GM10266 (cell line): Measurements from ENCODE around the gene TOMM40L.
"Not testable (repeated sequence)": the region's sequence is repeated elsewhere in the genome, so short reads cannot be mapped to it uniquely, and the experiment has no call there.

Source experiments
- DNase-seq: peaks from one replicate; pipeline ENCODE4 v3.0.0; 2012; ENCODE audit errors: extremely low spot score
- CTCF ChIP-seq: IDR thresholded peaks from 2 replicates; pipeline ENCODE4 v1.5.1; 2012; ENCODE audit warnings: mild to moderate bottlenecking, low read depth; ENCODE audit not compliant: control insufficient read depth, insufficient read depth; ENCODE audit errors: missing control alignments

TOMM40L gene

DNA sequence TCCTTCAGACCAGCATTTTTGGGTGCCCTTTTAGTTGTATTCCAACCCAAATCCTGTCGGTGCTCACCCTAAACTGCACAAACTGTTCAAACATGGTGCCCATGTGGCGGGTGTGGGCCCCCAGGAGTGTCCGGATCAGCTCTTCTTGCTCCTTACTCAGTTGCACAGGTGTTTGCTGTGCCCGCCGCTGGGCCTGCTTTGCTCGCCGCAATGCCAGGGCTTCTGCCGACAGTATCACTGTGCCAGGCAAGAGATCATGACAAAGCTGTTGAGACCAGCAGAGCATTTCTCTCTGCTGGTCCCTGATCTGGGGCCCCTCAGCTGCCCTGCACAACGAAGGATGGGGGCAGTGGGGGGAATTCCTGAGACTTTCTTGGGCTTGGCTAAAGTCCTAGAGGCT lies 7.2 kb downstream of the TOMM40L start:
- no peak for TF ChIP-seq CTCF
- DNase-seq = no peak

DNA sequence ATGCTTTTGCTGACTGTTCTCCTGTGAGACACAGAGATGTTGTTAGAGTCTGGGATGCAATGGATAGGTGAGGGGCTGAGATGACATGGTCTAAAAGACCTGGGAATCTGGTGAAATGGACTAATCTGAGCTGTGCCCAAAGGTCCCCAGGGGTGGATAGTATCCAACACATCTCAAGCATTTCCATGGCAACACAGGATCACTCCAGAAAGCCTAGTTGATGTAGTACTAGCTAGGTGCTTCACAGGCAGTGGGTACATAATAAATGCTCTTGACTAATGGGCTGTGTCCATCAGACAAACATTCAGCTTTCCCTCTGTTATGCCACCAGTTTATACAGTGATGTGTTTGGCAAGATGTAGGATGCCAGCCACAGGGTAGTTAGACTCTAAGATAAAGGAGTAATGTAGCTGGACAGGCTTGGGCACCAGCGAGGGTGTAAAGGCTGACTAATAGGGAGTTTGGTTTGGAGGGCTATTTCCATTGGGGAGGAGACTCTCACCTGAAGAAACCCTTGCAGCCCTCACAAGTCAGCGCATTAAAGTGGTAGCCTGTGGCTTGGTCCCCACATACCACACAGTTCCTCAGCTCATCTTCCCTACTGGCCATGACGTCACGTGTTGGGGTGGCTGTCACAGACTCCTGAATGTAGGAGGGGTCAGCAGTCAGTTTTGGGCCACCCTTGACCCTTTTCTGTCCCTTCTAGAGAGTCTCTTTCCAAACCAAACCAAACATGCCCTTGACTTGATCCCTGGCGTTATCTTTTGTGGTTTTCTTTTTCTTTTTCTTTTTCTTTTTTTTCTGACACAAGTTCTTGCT lies 10.3 kb downstream of the TOMM40L start:
- no peak for TF ChIP-seq CTCF
- DNase-seq = no peak

DNA sequence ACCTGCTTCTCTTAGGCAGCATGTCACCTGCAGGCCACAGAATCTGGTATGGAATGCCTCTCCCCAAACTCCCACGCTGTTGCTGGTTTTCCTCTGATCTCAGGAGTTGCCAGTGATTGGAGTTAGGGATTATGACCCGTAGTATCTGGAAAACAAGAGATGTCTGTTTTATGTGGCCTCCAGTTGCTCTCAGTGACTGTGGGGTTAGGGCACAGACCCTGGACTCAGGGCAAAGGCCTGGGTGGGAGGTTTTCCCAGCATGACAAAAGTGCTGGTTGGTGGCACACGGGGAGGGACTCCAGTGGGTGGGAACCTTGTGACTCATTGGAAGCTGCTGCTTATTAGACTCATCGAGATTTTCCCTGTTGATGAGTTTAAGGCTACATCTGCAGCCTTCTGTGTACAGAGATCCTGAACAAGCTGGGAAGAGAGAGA lies 12.2 kb downstream of the TOMM40L start, which contains the start of gene NR1I3:
TSS of gene NR1I3 (minus strand) at position 165 of the 435 bp plus-strand sequence. CDS start 1,638 bp downstream, outside the sequence.
- no peak for TF ChIP-seq CTCF
- no peak for DNase-seq

DNA sequence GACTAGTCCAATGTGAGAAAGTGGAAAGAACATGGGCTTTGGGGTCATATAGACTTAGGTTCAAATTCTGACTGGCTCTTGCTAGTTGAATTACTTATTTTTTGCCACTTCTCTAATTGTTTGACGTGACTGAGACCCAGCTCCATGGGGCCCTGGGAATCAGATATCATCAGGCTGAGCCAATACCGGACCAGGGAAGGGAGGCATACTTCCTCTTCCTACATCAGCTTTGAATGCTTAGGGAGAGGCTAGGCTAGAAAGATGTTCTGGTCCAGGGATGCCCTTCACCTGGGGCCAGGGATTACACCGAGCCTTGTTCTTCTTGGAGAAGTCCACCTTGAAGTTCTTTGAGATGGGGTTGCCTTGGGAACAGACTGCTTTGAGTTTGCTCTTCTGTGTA lies 15.8 kb downstream of the TOMM40L start:
- TF ChIP-seq CTCF = no peak
- DNase-seq = no peak

DNA sequence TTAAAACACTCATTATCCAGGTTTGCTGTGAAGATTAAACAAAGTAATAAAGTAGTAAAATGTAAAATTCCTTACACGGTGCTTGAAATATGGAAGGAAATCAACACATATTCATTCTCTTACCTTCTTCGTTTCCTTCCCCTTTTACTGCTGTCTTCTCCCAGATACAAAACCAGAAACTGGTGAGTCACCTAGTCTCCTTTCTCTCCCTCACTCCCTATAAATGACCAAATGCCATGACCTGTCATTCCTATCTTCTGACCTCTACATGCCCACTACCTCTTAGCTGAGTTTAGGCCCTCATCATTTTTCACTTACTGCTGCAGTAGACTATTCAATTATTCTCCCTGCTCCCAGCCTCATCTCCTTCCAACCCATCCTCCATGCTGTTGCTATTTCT lies 16.5 kb downstream of the TOMM40L start:
- no peak for DNase-seq
- no peak for TF ChIP-seq CTCF

DNA sequence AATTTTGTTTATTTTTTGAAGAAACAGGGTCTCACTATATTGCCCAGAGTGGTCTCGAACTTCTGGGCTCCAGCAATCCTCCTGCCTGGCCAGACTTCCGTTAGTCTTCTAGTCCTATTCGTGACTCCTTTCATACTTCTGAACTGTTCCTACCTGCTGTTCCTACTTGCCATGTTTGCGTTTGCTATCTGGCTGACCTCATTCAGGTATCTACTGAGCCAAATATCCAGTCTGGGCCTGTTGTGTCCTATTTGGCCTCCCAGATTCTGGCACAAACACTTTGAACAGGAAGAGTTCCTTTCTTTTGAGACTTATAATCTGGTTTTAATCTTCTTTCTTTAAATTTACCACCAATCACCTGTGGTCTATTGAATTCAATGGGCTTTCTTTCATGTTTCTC lies 19.0 kb downstream of the TOMM40L start:
- no peak for DNase-seq
- no peak for TF ChIP-seq CTCF

GRCh38 chr1:161250100-161250499 lies 24.2 kb downstream of the TOMM40L start:
- DNase-seq = not testable (repeated sequence)

- no peak for TF ChIP-seq CTCF
- DNase-seq = no peak
Observed at GRCh38 chr1:161250829-161251228, 25.0 kb downstream of the TOMM40L start.
